HG02759 (cell line): ENCODE results near the gene KIFC1.
"Not testable (repeated sequence)": the region's sequence is repeated elsewhere in the genome, so short reads cannot be mapped to it uniquely, and the experiment has no call there.

ENCODE experiments used
- ATAC-seq: cut with Tn5 transposase; IDR thresholded peaks from one replicate; pipeline ENCODE4 v1.9.1; 2021; ENCODE audit warnings: mild to moderate bottlenecking, moderate library complexity; ENCODE audit not compliant: unreplicated experiment

The KIFC1 gene, protein sequence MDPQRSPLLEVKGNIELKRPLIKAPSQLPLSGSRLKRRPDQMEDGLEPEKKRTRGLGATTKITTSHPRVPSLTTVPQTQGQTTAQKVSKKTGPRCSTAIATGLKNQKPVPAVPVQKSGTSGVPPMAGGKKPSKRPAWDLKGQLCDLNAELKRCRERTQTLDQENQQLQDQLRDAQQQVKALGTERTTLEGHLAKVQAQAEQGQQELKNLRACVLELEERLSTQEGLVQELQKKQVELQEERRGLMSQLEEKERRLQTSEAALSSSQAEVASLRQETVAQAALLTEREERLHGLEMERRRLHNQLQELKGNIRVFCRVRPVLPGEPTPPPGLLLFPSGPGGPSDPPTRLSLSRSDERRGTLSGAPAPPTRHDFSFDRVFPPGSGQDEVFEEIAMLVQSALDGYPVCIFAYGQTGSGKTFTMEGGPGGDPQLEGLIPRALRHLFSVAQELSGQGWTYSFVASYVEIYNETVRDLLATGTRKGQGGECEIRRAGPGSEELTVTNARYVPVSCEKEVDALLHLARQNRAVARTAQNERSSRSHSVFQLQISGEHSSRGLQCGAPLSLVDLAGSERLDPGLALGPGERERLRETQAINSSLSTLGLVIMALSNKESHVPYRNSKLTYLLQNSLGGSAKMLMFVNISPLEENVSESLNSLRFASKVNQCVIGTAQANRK

DNA sequence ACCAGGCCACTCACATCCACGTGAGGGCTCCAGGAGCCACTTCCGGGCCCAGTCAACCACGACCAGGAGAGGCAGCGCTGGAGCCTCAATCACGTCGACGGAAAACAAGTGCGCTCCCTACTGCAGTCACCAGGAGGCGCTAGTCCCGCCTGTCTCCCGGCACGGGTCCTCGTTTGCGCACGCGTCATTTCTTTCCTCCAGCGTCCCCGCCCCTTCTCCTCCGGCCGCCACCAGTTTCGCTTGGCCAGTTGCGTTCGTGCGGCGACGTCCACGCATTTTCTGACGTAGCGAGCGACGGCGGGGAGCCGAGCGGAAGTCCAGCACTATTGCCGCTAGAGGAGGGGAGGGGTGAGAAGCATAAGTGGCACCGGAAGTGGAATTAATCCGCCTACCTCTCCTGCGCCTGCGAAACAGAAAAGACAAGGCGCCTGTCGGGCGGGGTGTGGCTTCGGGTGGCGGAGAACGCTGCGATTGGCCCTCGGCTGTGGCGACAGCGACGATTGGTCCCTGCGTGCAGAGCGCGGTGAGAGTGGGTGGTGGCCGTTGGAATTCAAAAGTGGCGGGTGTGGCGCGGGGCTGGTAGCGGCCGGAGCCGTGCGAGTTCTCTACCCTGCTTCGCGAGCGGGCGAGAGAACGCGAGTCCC, at the start of gene KIFC1:
TSS of gene KIFC1 (plus strand) at position 546 of the 644 bp plus-strand sequence. CDS start 163 bp downstream, outside the sequence.
- ATAC-seq = peak; percentile 88

DNA sequence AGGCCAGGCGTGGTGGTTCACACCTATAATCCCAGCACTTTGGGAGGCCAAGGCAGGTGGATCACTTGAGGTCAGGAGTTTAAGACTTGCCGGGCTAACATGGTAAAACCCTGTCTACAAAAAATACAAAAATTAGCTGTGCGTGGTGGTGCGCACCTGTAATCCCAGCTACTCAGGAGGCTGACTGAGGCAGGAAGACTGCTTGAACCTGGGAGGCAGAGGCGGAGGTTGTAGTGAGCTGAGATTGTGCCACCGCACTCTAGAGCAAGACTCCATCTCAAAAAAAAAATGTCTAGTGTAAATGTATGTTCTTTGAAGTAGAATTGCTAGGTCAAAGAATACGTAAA, 48.0 kb upstream of the KIFC1 start:
- not testable (repeated sequence) for ATAC-seq

DNA sequence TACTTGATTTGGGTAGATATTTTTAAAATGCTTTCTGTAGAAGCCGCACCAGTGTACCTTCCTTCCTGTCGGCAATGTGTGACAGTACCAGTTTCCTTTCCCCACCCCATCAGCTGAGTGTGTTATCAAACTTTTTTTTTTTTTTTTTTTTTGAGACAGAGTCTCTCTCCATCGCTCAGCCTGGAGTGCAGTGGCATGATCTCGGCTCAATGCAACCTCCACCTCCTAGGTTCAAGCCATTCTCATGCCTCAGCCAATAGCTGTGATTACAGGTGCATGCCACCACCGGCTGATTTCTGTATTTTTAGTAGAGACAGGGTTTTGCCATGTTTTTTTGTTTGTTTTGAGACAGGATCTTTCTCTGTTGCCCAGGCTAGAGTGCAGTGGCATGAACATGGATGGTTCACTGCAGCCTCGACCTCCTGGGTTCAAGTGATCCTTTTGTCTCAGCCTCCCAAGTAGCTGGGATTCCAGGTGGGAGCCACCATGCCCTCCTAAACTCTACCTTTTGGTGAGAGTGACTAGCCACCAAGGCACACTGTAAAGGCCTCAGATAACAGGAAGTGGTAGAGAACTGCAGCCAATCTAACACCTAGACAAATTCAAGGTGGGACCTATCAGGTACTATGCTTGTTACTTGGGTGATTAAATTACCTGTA, 47.5 kb upstream of the KIFC1 start:
- ATAC-seq = no peak

DNA sequence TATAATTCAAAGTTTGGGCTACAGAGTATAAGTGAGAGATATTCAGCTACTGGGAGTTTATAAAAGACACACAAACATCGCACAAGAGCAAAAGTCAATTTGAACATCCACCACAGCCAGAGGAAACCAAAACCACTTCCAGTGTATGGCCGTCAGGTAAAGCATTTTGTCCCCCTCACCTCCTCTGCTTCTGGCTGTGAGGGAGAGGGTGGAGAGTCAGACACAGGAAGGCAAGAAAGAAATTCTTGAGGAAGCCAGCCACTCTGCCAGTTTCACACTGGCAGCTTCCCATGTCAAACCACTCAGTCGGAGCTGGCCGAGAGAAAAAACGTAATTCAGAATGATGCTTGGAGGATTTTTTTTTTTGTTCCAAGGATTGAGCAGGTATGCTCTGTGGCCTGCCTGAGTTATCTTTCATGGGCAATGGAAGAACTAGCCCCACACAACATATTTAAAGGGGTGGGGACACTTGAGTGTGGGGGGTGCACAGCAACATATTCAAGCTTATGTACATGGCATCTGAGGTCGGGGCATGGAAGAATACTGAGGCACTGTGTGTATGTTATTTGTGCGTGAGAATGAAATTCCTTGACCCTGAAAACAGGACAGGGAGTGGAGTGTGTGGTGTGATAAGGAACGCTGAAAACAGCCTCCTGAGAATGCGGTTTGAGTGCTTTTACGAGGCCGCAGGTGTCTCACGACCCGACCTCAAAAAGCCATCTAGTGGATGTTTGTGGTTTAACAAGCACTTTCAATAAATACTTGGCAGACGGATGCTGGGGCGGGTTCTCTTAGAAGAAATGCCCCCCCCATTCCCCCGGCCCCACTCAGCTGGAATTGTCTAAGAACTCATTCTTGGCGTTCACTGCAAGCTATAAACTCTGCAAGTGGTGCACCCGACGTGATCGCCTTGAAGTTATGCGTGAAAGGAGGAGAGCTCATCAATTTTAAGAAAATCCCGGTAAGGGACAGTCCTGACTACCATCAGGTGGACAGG, 46.6 kb upstream of the KIFC1 start:
- ATAC-seq = no peak

DNA sequence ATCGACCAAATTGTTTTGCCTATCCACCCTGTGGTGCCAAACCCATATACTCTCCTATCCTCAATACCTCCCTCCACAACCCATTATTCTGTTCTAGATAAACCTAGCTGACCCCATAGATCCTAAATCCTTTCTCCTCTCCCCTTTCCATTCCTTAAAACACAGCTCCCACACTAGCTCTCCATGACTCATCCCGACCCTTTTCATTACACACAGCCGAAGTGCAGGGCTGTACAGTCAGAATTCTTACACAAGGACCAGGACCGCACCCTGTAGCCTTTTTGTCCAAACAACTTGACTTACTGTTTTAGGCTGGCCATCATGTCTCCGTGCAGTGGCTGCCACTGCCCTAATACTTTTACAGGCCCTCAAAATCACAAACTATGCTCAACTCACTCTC, 44.7 kb upstream of the KIFC1 start:
- not testable (repeated sequence) for ATAC-seq

DNA sequence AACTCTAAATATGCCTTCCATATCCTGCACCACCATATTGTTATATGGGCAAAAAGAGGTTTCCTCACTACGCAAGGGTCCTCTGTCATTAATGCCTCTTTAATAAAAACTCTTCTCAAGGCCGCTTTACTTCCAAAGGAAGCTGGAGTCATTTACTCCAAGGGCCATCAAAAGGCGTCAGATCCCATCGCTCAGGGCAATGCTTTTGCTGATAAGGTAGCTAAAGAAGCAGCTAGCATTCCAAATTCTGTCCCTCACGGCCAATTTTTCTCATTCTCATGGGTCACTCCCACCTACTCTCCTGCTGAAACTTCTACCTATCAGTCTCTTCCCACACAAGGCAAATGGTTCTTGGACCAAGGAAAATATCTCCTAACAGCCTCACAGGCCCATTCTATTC, 43.8 kb upstream of the KIFC1 start:
- ATAC-seq = no peak

DNA sequence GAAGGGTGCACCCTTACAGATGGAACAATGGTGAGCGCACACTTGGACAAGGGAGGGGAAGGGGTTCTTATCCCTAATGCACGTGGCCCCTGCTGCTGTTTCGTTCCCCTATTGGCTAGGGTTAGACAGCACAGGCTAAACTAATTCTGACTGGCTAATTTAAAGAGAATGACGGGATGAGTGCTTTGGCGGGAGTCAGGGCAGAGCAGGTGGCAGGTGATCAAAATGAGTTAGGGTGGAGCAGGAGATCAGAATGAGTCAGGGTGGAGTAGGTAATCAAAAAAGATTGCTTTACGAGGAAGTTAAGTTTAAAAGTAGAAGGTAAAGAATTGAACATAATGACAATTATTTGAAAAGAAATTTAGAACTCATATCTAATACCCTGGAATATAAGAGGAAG, 35.8 kb upstream of the KIFC1 start:
- not testable (repeated sequence) for ATAC-seq

DNA sequence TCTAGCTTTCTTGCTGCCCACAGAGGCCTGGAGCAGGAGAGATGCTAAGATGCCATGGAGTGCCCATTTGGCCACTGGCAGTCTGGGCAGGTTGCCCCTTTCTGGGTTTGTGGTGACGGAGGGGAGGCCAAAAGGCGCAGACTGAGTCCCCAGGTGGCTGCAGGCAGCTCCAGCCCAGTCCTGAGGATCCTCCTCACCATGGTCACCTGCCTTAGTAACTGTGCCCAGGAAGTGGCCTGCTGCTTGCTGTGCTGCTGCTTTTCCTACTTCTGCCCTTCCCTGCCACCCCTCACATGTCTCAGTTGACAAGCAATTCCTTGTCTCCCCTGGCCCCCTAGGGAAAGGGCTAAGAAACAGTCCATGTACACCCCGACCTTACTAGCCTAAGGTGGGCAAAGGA, 35.3 kb upstream of the KIFC1 start:
- no peak for ATAC-seq

DNA sequence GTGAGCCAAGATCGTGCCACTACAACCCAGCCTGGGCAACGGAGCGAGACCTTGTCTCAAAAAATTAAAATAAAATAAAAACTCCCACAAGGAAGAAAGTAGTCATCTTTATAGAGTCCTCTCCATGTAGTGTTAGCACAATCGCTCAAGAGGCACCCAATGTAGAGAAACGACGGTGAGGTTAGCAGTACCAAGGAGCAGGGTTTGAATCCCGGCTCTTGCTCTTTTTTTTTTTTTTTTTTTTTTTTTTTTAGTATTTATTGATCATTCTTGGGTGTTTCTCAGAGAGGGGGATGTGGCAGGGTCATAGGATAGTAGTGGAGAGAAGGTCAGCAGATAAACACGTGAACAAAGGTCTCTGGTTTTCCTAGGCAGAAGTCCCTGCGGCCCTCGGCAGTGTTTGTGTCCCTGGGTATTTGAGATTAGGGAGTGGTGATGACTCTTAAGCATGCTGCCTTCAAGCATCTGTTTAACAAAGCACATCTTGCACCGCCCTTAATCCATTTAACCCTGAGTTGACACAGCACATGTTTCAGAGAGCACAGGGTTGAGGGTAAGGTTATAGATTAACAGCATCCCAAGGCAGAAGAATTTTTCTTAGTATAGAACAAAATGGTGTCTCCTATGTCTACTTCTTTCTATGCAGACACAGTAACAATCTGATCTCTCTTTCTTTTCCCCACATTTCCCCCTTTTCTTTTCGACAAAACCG, 34.3 kb upstream of the KIFC1 start:
- ATAC-seq = not testable (repeated sequence)

DNA sequence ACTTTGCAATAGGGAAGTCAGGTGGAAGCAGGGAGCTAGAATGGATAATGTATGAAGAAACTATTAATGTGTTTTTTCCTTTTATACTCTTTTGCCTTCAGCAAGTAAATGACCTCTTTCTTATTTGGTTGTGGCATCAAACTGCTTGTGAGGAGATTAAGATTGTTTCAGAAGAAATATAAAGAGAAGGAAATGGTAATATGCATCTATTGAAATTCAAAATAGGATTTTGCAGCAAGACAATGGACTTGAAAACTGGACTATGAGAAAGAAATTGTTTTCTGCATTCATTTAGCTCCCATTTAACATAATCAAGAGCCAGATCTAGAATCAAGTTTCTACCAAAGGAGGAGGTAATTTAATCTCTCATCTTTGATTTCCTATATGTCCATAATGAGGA, 32.3 kb upstream of the KIFC1 start:
- no peak for ATAC-seq

DNA sequence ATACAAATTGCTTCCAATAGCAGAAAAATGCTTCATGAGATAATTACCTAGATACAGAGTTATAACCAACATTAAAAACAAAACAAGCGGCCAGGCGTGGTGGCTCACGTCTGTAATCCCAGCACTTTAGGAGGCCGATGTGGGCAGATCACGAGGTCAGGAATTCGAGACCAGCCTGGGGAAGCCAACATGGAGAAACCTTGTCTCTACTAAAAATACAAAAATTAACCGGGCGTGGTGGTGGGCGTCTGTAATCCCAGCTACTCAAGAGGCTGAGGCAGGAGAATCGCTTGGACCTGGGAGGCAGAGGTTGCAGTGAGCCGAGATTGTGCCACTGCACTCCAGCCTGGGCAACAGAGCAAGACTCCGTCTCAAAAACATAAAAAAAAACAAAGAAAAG, 28.1 kb upstream of the KIFC1 start:
- ATAC-seq = not testable (repeated sequence)

DNA sequence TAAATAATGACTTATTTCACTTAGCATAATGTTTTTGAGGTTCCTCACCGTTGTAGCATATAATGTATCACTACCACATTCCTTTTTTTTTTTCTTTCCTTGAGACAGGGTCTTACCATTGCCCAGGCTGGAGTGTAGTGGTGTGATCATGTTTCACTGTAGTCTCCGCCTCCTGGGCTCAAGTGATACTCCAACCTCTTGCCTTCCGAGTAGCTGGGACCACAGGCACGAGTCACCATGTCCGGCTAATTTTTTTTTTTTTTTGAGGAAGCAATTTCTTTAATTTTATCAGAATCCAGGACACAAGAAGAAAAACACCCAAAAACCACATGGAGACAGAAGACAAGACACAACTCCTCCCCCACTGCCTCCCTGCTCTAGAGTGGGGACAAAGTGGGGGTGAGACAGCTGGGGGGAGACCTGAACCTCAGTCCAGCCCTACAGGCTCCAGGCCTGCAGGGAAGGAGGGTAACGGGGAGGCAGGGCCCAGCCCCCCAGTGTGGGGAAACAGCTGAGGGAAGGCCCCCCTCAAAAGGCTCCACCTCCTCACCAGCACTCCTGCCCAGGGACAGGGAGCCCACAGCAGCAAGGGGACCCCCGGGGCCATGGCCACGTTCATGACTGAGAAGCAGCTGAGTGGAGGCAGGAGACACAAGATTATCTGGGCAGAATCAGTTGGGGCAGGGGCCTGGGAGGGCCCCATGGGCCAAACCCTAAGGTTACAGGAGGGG, 27.0 kb upstream of the KIFC1 start:
- ATAC-seq = not testable (repeated sequence)

DNA sequence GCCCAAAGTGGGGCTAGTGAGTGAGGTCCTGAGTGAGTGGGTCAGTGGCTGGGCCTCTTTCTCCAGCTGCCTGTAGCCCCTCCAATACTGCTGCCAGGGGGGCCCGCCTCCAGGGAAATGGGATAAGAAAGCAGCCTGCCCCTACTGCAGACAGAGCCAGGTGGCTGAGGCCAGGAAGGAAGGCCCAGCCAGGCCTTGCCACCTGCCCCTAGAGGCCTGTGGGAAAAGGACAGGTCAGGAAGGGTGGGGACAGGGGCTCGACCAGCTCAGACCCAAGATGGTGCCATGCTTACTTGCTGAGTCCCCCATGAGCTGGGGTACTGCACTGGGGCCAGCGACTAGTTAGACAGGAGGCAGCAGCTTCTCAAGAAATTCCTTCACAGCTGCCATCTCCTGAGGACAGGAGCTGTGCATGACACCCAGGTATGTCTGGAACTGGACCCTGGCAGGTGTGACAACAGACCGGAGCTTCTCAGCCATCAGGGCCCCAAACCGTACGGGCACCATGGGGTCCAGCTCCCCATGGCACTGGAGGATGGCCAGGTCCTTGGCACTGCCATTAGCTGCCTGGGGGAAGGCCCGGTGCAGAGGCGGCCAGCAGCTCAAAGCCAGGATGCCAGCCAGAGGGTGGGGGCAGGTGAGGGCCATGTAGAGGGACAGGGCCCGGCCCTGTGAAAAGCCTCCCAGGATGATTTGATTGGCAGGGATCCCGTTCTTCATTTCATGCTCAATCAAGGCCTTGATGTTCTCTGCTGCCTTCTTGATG, 26.2 kb upstream of the KIFC1 start:
- ATAC-seq = not testable (repeated sequence)

DNA sequence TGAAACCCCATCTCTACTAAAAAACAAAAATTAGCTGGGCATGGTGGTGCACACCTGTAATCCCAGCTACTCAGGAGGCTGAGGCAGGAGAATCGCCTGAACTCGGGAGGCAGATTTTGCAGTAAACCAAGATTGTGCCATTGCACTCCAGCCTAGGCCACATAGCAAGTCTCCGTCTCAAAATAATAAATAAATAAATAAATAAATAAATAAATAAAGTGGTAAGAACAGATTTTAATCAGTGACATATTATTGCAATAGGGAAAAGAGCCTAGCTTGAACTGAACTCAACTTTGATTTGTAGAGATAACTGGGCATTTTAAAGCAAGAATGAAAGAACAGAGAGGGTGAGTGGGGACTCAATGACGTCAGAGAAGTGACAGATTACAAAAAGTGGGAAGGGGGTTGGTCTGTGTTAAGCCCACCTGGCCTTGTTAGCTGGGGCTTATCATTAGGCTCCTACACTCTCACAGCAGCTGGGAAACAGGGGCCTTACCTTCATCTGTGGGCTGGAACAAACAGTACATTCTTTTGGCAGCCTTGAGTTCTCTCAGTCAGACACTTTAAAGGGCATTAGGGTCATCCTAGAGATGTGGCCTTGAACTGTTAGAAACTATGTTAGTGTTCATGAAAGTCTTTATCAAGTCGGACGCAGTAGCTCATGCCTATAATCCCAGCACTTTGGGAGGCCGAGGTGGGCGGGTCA, 24.5 kb upstream of the KIFC1 start:
- no peak for ATAC-seq

DNA sequence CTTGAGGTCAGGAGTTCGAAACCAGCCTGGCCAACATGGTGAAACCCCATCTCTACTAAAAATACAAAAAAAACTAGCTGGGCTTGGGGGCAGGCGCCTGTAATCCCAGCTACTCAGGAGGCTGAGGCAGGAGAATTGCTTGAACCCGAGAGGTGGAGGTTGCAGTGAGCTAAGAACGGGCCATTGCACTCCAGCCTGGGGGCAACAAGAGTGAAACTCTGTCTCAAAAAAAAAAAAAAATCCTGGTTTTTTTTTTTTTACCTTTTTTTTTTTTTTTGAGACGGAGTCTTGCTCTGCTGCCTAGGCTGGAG, 24.0 kb upstream of the KIFC1 start:
- not testable (repeated sequence) for ATAC-seq

DNA sequence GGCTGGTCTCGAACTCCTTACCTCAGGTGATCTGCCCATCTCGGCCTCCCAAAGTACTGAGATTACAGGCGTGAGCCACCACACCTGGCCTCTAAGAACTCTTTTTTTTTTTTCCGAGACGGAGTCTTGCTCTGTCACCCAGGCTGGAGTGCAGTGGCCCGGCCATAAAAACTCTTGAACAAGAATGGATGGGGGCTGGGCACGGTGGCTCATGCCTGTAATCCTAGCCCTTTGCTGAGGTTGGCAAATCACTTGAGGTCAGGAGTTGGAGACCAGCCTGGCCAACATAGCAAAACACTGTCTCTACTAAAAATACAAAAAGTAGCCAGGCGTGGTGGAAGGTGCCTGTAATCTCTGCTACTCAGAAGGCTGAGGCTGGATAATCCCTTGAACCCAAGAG, 19.7 kb upstream of the KIFC1 start:
- ATAC-seq = not testable (repeated sequence)

DNA sequence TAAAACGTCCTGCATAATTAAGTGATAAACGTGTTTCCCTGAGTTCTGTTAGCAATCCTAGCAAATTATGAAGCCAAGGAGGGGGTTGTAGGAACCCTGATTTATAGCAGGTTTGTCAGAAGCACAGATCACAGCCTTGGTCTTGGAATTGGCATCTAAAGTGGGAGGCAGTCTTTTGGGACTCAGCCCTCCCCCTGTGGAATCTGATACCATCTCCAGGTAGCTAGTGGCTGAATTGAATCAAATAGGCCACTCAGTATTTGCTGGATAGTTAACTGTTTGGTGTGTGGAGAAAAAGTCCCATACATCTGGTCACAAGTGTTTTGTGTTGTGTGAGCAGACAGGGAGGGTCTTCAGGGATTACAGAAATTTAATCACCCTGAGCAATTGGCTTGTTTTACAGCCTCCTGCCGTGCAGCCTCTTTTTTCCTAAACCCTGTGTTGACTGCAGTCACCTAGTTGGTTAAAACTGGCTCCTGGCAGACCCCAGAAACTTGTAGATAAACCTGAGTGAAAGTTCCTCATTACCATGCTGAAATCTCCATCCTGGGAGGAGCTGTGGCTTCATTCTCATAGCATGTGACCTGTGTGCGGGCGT, 19.0 kb upstream of the KIFC1 start:
- no peak for ATAC-seq
